K562 (cell line): Measurements from ENCODE around the gene COQ8B. TPM values are rescaled to one million over a fixed set of nuclear protein-coding genes. Genes with fewer than 3 reads are reported as not detected.

Experiments
- ATAC-seq: fragments of 200-7000 bp; cut with Tn5 transposase; 3 replicates; pipeline ENCODE4 v1.9.1; 2020; ENCODE audit warnings: moderate library complexity
- BruUV-seq: library from RNA; stranded (reverse); fragments of 400-500 nt; replicated peaks from 2 replicates; lab custom pipeline; 2021; lab: Mats Ljungman, UMichigan
- CTCF ChIA-PET: fragments of 300-600 bp; formaldehyde crosslinking; extraction: SDS; loops from one replicate; lab custom pipeline; 2021; ENCODE audit warnings: low intra/inter-chr PET ratio; lab: Yijun Ruan, JAX
- POLR2A ChIA-PET: fragments of 300-600, 350-650 bp; sonication (Branson Sonifier 250); formaldehyde crosslinking; extraction: SDS; loops from one replicate; lab custom pipeline; 2021; ENCODE audit warnings: antibody characterized with exemption, inconsistent platforms; lab: Yijun Ruan, JAX
- DNase-seq, 4 experiments: peaks; one replicate each; pipeline versions ENCODE4 v3.0.0 to v3.0.0-alpha.2; 2011 to 2018; ENCODE audit warnings: low spot score in 3 of 4, mixed read lengths in 3 of 4; ENCODE audit errors: extremely low read depth in 1 of 4
- FAIRE-seq: peaks from 2 replicates; lab custom pipeline; 2011; peaks lifted over from hg19 to GRCh38; lab: Jason Lieb, UNC
- H2AFZ ChIP-seq: 2 replicates; pipeline ENCODE4 v1.6.0; 2011; ENCODE audit warnings: low read depth, low read length, control low read depth, inconsistent platforms
- H3K27ac ChIP-seq: fragments of 200-600 bp; 3 replicates; pipeline ENCODE4 v1.8.0; 2011; ENCODE audit warnings: low read depth, mild to moderate bottlenecking, control low read depth, inconsistent platforms, low read length, moderate library complexity, mixed read lengths; ENCODE audit errors: extremely low read depth
- H3K27me3 ChIP-seq, 2 experiments: fragments of 300-600 bp in 1 of 2; 2 replicates in 1 of 2; 3 replicates in 1 of 2; pipeline versions ENCODE4 v1.6.0 to v1.8.0; 2011; ENCODE audit warnings: inconsistent platforms in 2 of 2, low read length in 2 of 2, mild to moderate bottlenecking in 1 of 2, mixed read lengths in 1 of 2, moderate library complexity in 1 of 2; ENCODE audit not compliant: control insufficient read depth in 2 of 2, insufficient read depth in 2 of 2
- H3K36me3 ChIP-seq: fragments of 300-600 bp; 3 replicates; pipeline ENCODE4 v1.8.0; 2011; ENCODE audit warnings: mild to moderate bottlenecking, low read length, inconsistent platforms; ENCODE audit not compliant: control insufficient read depth, insufficient read depth
- H3K4me1 ChIP-seq, 2 experiments: fragments of 200-600 bp in 1 of 2; replicated peaks in 1 of 2; 2 replicates in 1 of 2; 3 replicates in 1 of 2; pipeline versions ENCODE4 v1.5.1 to v1.8.0; 2011; ENCODE audit warnings: inconsistent platforms in 2 of 2, low read length in 2 of 2, mild to moderate bottlenecking in 1 of 2, mixed read lengths in 1 of 2, moderate library complexity in 1 of 2; ENCODE audit not compliant: control insufficient read depth in 2 of 2, insufficient read depth in 2 of 2
- H3K4me2 ChIP-seq: 2 replicates; pipeline ENCODE4 v1.6.1; 2011; ENCODE audit warnings: low read length, control low read depth, inconsistent platforms, mixed read lengths; ENCODE audit not compliant: insufficient read depth
- H3K4me3 ChIP-seq: fragments of 200-600 bp; sonication (generic), shearing (Covaris generic); 2 replicates; pipeline ENCODE4 v1.5.1; 2016; ENCODE audit warnings: control low read depth, inconsistent platforms
- H3K79me2 ChIP-seq: fragments of 200-600 bp; 3 replicates; pipeline ENCODE4 v1.8.0; 2011; ENCODE audit warnings: low read length, inconsistent platforms; ENCODE audit not compliant: control insufficient read depth, insufficient read depth
- H3K9ac ChIP-seq, 2 experiments: 2 replicates each; pipeline versions ENCODE4 v1.6.0 to v1.6.1; 2011; ENCODE audit warnings: low read depth in 2 of 2, low read length in 2 of 2, control low read depth in 1 of 2, inconsistent platforms in 1 of 2, mild to moderate bottlenecking in 1 of 2, mixed read lengths in 1 of 2; ENCODE audit not compliant: insufficient read depth in 1 of 2
- H3K9me1 ChIP-seq: one replicate; pipeline ENCODE4 v1.6.0; 2011; ENCODE audit warnings: inconsistent platforms, mild to moderate bottlenecking, low read length, moderate library complexity; ENCODE audit not compliant: control insufficient read depth, insufficient read depth
- H3K9me3 ChIP-seq: replicated peaks from 2 replicates; pipeline ENCODE4 v1.5.1; 2011; ENCODE audit warnings: low read depth, low read length, inconsistent platforms; ENCODE audit not compliant: control insufficient read depth, insufficient read depth
- H4K20me1 ChIP-seq: replicated peaks from 2 replicates; pipeline ENCODE4 v1.6.1; 2011; ENCODE audit warnings: low read length, inconsistent platforms, mixed read lengths; ENCODE audit not compliant: control insufficient read depth, insufficient read depth
- CEBPG ChIP-seq, 3 experiments: fragments of 200-800 bp in 1 of 3; sonication (Bioruptor generic) in 1 of 3; sonication (generic) in 1 of 3; formaldehyde crosslinking in 1 of 3; IDR thresholded peaks in 2 of 3; conservative IDR thresholded peaks in 1 of 3; 2 replicates each; pipeline versions ENCODE4 v1.6.1 to v1.8.0; 2016 to 2022; ENCODE audit warnings: missing compliant biosample characterization in 2 of 3, missing genetic modification characterization in 2 of 3, mild to moderate bottlenecking in 1 of 3, missing genetic modification reagents in 1 of 3
- CXXC5 ChIP-seq: fragments of 250-450 bp; sonication (Bioruptor Pico); IDR thresholded peaks from 2 replicates; pipeline ENCODE4 v1.8.0; 2022; ENCODE audit warnings: inconsistent platforms, mild to moderate bottlenecking, moderate library complexity
- MYNN ChIP-seq, 2 experiments: sonication (generic); formaldehyde crosslinking in 1 of 2; IDR thresholded peaks; 2 replicates each; pipeline versions ENCODE4 v1.5.0 to v1.6.1; 2016 to 2020; ENCODE audit warnings: antibody characterized with exemption in 1 of 2, missing genetic modification reagents in 1 of 2
- WGBS: fragments of 100-300 bp; shearing (Covaris generic); methylation state at CpG from one replicate; pipeline ENCODE4 v1.1.6; 2016; ENCODE audit warnings: low coverage, mixed read lengths; ENCODE audit not compliant: insufficient coverage; ENCODE audit errors: missing lambda C conversion rate; 5-methylcytosine and 5-hydroxymethylcytosine counted together
- in situ Hi-C: fragments of 300-500 bp; cut with MboI; formaldehyde crosslinking; loops from 4 replicates; pipeline ENCODE4 v1.15.0; 2018; ENCODE audit warnings: inconsistent platforms, mixed read lengths
- intact Hi-C: fragments of 100-400 bp; cut with micrococcal nuclease; formaldehyde crosslinking; loops from 2 replicates; pipeline ENCODE4 v1.14.2; 2022
- polyA plus RNA-seq, 8 experiments: library from polyadenylated mRNA; depleted of rRNA in 4 of 8; stranded (reverse) in 5 of 8; unstranded in 3 of 8; fragments of >200 nt; fragmentation: Nextera tagmentation in 2 of 8; fragmentation: Illumina TruSeq in 1 of 8; extraction: Ambion mirVana in 2 of 8; extraction: Trizol in 1 of 8; gene quantifications; 2 replicates each; pipeline versions ENCODE4 v1.2.1 to v1.2.3, GENCODE V29; 2011 to 2014; ENCODE audit warnings: inconsistent platforms in 1 of 8, missing spikeins in 1 of 8
- total RNA-seq, 7 experiments: library from RNA; depleted of rRNA in 6 of 7; stranded (reverse); fragments of >200 nt in 6 of 7; fragmentation: Illumina TruSeq in 2 of 7; extraction: Trizol in 2 of 7; gene quantifications; 2 replicates each; pipeline versions ENCODE4 v1.2.1 to v1.2.3, GENCODE V29; 2011 to 2021; ENCODE audit warnings: low replicate concordance in 1 of 7
- TF ChIP-seq, protein P1 (sequence below), 2 experiments: fragments of 450-650 bp in 1 of 2; sonication (generic) in 1 of 2; formaldehyde crosslinking in 1 of 2; IDR thresholded peaks in 1 of 2; conservative IDR thresholded peaks in 1 of 2; 2 replicates each; pipeline versions ENCODE4 v1.6.1 to v1.8.1; 2016 to 2023; ENCODE audit warnings: mild to moderate bottlenecking in 2 of 2, moderate library complexity in 2 of 2, inconsistent platforms in 1 of 2, missing genetic modification reagents in 1 of 2

Gene COQ8B
- total and polyA plus RNA-seq, 9 of the 15 experiments (the other 6 are each of a cell fraction or from before 2014, with no cell fraction given) = 0.41 to 32.3 (median 12.9) TPM

DNA sequence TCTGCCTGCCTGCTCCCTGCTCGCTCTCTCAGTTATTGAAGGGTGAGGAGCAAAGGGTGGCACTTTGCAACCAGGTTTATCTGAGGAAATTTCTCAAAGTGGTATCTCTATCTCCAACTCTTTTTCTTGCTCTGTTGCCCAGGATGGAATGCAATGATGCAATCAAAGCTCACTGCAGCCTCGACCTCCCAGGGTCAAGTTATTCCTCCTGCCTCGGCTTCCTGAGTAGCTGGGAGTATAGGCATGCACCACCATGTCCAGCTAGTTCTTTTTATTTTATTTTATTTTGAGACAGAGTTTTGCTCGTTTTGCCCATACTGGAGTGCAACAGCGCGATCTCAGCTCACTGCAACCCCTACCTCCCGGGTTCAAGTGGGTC lies 28.7 kb upstream of the COQ8B start:
- no peak overlapping the region for H2AFZ ChIP-seq
- in situ Hi-C loops = no loop called here
- no peak overlapping the region for H3K4me3 ChIP-seq
- ATAC-seq (no peak), FAIRE-seq (no peak), DNase-seq (no peak)
- H3K36me3 ChIP-seq = peaks cover 7% of the 10 kb centered on the region; the same call in 2 of the 3 replicates
- TF ChIP-seq CEBPG (CRISPR knock-in tag; IDR thresholded peaks at IDR 0.05) (peak; percentile 10; the same call in 1 of the 2 replicates), CEBPG (tag; conservative IDR thresholded peaks at IDR 0.05 in 1 of 2, IDR thresholded peaks at IDR 0.05 in 1 of 2) (peak; percentile 63 to 77), MYNN (IDR thresholded peaks at IDR 0.05) (no peak), MYNN (CRISPR knock-in tag; IDR thresholded peaks at IDR 0.05) (no peak), CXXC5 (CRISPR knock-in tag) (0 out of 2 replicates have a peak, but pooled peaks have one; percentile 10)
- TF ChIP-seq, protein P1, sequence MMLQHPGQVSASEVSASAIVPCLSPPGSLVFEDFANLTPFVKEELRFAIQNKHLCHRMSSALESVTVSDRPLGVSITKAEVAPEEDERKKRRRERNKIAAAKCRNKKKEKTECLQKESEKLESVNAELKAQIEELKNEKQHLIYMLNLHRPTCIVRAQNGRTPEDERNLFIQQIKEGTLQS (IDR thresholded peaks at IDR 0.05) = peak; percentile 73
- TF ChIP-seq, protein P1 (CRISPR knock-in tag; conservative IDR thresholded peaks at IDR 0.05) = no peak
- ChIA-PET POLR2A (interaction anchor here (0.7 to 1.8 kb wide), 3 partner anchors 10 to 22 kb away, joined by 3 to 6 read pairs (median 3); no protein-coding TSS in a partner anchor), CTCF (no interaction called here)
- H3K79me2 ChIP-seq = peaks cover 25% of the 10 kb centered on the region
- H3K4me2 ChIP-seq = no peak overlapping the region
- no peaks in the 10 kb centered on the region for H4K20me1 ChIP-seq
- WGBS = 63% methylated on average over 7 of the region's 7 CpGs
- no peaks in the 10 kb centered on the region for H3K9me1 ChIP-seq
- no TSS peak for BruUV-seq
- intact Hi-C loops = no loop called here
- no peak overlapping the region for H3K27ac ChIP-seq
- H3K9ac ChIP-seq = peak overlapping the region in 1 of 2 experiments; percentile 85; a peak in 1 of 4 replicates
- no peaks in the 10 kb centered on the region for H3K27me3 ChIP-seq
- peaks cover 17 to 46% of the 10 kb centered on the region in 2 experiments for H3K4me1 ChIP-seq
- no peaks in the 10 kb centered on the region for H3K9me3 ChIP-seq
